ENCODE results near the gene OTUD7B. TPM values are rescaled to one million over a fixed set of nuclear protein-coding genes. Genes with fewer than 3 reads are reported as not detected.

Gene OTUD7B
- total RNA-seq, 1 donor from 2014 or later = 29.5 TPM

- Histone ChIP-seq H3K27ac (peak within 1 kb of the TSS; percentile 98), H3K27me3 (ENCODE audit: low read depth) (no peaks in the 10 kb centered on the region), H3K36me3 (peaks cover 46% of the 10 kb centered on the region), H3K4me1 (peaks cover 43% of the 10 kb centered on the region), H3K4me3 (peak within 1 kb of the TSS; percentile 99), H3K9me3 (no peaks in the 10 kb centered on the region)
- ATAC-seq = peak; percentile 98 to 99
- DNase-seq = peak; percentile 97
- intact Hi-C loops (cut with DNase I) = no loop called here
- no peak for TF ChIP-seq CTCF (IDR thresholded peaks at IDR 0.05)
Observed at GRCh38 chr1:149927563-149928400, 82.7 kb downstream of the OTUD7B start, which contains the start of gene SF3B4. TSS of gene SF3B4 (minus strand) at chr1:149927803. CDS start at chr1:149927759, 44 bp downstream.

GRCh38 chr1:149927056-149927562 lies 83.4 kb downstream of the OTUD7B start:
- Histone ChIP-seq H3K36me3 (peaks cover 53% of the 10 kb centered on the region), H3K27me3 (ENCODE audit: low read depth) (no peaks in the 10 kb centered on the region), H3K4me3 (peak overlapping the region; percentile 99), H3K4me1 (peaks cover 43% of the 10 kb centered on the region), H3K27ac (peak overlapping the region; percentile 98), H3K9me3 (no peaks in the 10 kb centered on the region)
- no peak for TF ChIP-seq CTCF (IDR thresholded peaks at IDR 0.05)
- intact Hi-C loops (cut with DNase I) = no loop called here
- ATAC-seq (no peak), DNase-seq (no peak)

GRCh38 chr1:149926296-149926695 lies 84.2 kb downstream of the OTUD7B start:
- TF ChIP-seq CTCF (IDR thresholded peaks at IDR 0.05) = no peak
- intact Hi-C loops (cut with DNase I) = no loop called here
- Histone ChIP-seq H3K27me3 (ENCODE audit: low read depth) (no peaks in the 10 kb centered on the region), H3K4me3 (peak overlapping the region; percentile 99), H3K9me3 (no peaks in the 10 kb centered on the region), H3K4me1 (peaks cover 43% of the 10 kb centered on the region), H3K27ac (no peak overlapping the region), H3K36me3 (peaks cover 54% of the 10 kb centered on the region)
- DNase-seq (no peak), ATAC-seq (no peak)

- intact Hi-C loops (cut with DNase I) = no loop called here
- H3K9me3 ChIP-seq = no peaks in the 10 kb centered on the region
- ATAC-seq (no peak), DNase-seq (no peak)
- H3K4me1 ChIP-seq = peaks cover 43% of the 10 kb centered on the region
- H3K4me3 ChIP-seq = no peak overlapping the region
- no peak for TF ChIP-seq CTCF (IDR thresholded peaks at IDR 0.05)
- H3K27ac ChIP-seq = no peak overlapping the region
- no peaks in the 10 kb centered on the region for H3K27me3 ChIP-seq (ENCODE audit: low read depth)
- peaks cover 51% of the 10 kb centered on the region for H3K36me3 ChIP-seq
Observed at GRCh38 chr1:149925751-149926150, 84.8 kb downstream of the OTUD7B start.

- intact Hi-C loops (cut with DNase I) = no loop called here
- no peak overlapping the region for H3K4me3 ChIP-seq
- H3K27me3 ChIP-seq (ENCODE audit: low read depth) = no peaks in the 10 kb centered on the region
- peaks cover 49% of the 10 kb centered on the region for H3K36me3 ChIP-seq
- no peak for ATAC-seq
- no peak overlapping the region for H3K27ac ChIP-seq
- H3K9me3 ChIP-seq = no peaks in the 10 kb centered on the region
- H3K4me1 ChIP-seq = peaks cover 43% of the 10 kb centered on the region
- no peak for TF ChIP-seq CTCF (IDR thresholded peaks at IDR 0.05)
- no peak for DNase-seq
Observed at GRCh38 chr1:149925345-149925744, 85.2 kb downstream of the OTUD7B start.

All from lower lobe of right lung (tissue), 2 donors.